Measurements from ENCODE around the gene MMP14.

Gene MMP14

GRCh38 chr14:22797017-22797917, 39.1 kb upstream of the MMP14 start:
- Histone ChIP-seq H3K27ac (ENCODE audit: low read length, poor library complexity, severe bottlenecking) (no peak overlapping the region), H2BK12ac (ENCODE audit: low read length in 2 of 2) (no peak overlapping the region), H4K8ac (ENCODE audit: low read length) (no peak overlapping the region), H2AFZ (ENCODE audit: low read depth, low read length) (no peak overlapping the region), H2BK5ac (ENCODE audit: low read depth, low read length, poor library complexity, severe bottlenecking) (no peak overlapping the region), H2BK120ac (ENCODE audit: low read depth, low read length) (no peak overlapping the region), H3K14ac (ENCODE audit: low read length in 2 of 2) (no peak overlapping the region), H2BK15ac (ENCODE audit: low read depth, poor library complexity, severe bottlenecking) (no peak overlapping the region), H2AK5ac (ENCODE audit: low read length, severe bottlenecking) (no peak overlapping the region), H3K4ac (ENCODE audit: low read depth in 1 of 2, low read length in 2 of 2) (no peak overlapping the region), H3K36me3 (ENCODE audit: control insufficient read depth in 1 of 2, insufficient read depth in 2 of 2, low read depth in 1 of 2, low read length in 2 of 2) (no peaks in the 10 kb centered on the region), H3K23ac (ENCODE audit: low read length in 2 of 2) (no peak overlapping the region), H3K4me3 (ENCODE audit: insufficient read depth in 1 of 2, low read depth in 1 of 2, low read length in 2 of 2) (no peak overlapping the region), H3K9me3 (ENCODE audit: control insufficient read depth, low read length) (no peaks in the 10 kb centered on the region), H4K91ac (ENCODE audit: low read length) (no peak overlapping the region), H3K4me2 (ENCODE audit: low read length, poor library complexity, severe bottlenecking) (no peak overlapping the region), H3K18ac (ENCODE audit: low read depth in 1 of 2, low read length in 2 of 2) (no peak overlapping the region), H3K4me1 (ENCODE audit: control insufficient read depth, insufficient read depth, low read depth, low read length) (peaks cover 2% of the 10 kb centered on the region), H3K27me3 (ENCODE audit: control insufficient read depth in 1 of 2, insufficient read depth in 1 of 2, low read length in 2 of 2) (peaks cover 13 to 20% of the 10 kb centered on the region in 2 experiments), H3K79me1 (replicated peaks; ENCODE audit: low read length, poor library complexity, severe bottlenecking) (no peaks in the 10 kb centered on the region), H3K9ac (ENCODE audit: low read length) (no peak overlapping the region)
- 37% methylated on average over 4 of the region's 5 CpGs for WGBS
- DNase-seq, result no peak

DNA sequence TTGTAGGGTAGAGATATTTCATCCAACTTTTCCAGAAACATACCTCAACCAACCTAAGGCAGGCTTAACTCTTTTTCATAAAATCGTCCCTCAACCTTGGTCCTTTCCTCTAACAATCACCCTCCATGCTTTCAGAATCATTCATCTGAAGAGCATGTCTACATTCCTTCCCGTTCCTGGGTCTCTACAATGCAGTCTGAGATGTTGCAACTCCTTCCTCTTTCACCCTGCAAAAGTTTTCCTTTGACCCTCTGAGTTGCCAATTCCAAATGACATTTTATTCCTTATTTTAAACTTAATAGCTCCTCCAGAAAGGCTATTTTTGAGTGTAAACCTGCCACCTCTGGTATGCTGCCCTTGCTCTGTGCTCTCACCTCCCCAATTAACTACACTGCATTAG, 37.9 kb upstream of the MMP14 start:
- Histone ChIP-seq H3K9me3 (ENCODE audit: control insufficient read depth, low read length) (no peaks in the 10 kb centered on the region), H3K79me1 (replicated peaks; ENCODE audit: low read length, poor library complexity, severe bottlenecking) (no peaks in the 10 kb centered on the region), H3K27me3 (ENCODE audit: control insufficient read depth in 1 of 2, insufficient read depth in 1 of 2, low read length in 2 of 2) (peaks cover 15 to 20% of the 10 kb centered on the region in 2 experiments), H3K4ac (ENCODE audit: low read depth in 1 of 2, low read length in 2 of 2) (no peak overlapping the region), H3K4me2 (ENCODE audit: low read length, poor library complexity, severe bottlenecking) (no peak overlapping the region), H2BK5ac (ENCODE audit: low read depth, low read length, poor library complexity, severe bottlenecking) (no peak overlapping the region), H4K8ac (ENCODE audit: low read length) (no peak overlapping the region), H2AK5ac (ENCODE audit: low read length, severe bottlenecking) (no peak overlapping the region), H3K4me3 (ENCODE audit: insufficient read depth in 1 of 2, low read depth in 1 of 2, low read length in 2 of 2) (no peak overlapping the region), H3K27ac (ENCODE audit: low read length, poor library complexity, severe bottlenecking) (no peak overlapping the region), H3K4me1 (ENCODE audit: control insufficient read depth, insufficient read depth, low read depth, low read length) (peaks cover 2% of the 10 kb centered on the region), H2BK12ac (ENCODE audit: low read length in 2 of 2) (no peak overlapping the region), H3K9ac (ENCODE audit: low read length) (no peak overlapping the region), H2BK15ac (ENCODE audit: low read depth, poor library complexity, severe bottlenecking) (no peak overlapping the region), H3K36me3 (ENCODE audit: control insufficient read depth in 1 of 2, insufficient read depth in 2 of 2, low read depth in 1 of 2, low read length in 2 of 2) (no peaks in the 10 kb centered on the region), H4K91ac (ENCODE audit: low read length) (no peak overlapping the region), H2AFZ (ENCODE audit: low read depth, low read length) (no peak overlapping the region), H2BK120ac (ENCODE audit: low read depth, low read length) (no peak overlapping the region), H3K14ac (ENCODE audit: low read length in 2 of 2) (no peak overlapping the region), H3K18ac (ENCODE audit: low read depth in 1 of 2, low read length in 2 of 2) (no peak overlapping the region), H3K23ac (ENCODE audit: low read length in 2 of 2) (no peak overlapping the region)
- WGBS, result 63% methylated on average over 2 of the region's 2 CpGs
- no peak for DNase-seq

DNA sequence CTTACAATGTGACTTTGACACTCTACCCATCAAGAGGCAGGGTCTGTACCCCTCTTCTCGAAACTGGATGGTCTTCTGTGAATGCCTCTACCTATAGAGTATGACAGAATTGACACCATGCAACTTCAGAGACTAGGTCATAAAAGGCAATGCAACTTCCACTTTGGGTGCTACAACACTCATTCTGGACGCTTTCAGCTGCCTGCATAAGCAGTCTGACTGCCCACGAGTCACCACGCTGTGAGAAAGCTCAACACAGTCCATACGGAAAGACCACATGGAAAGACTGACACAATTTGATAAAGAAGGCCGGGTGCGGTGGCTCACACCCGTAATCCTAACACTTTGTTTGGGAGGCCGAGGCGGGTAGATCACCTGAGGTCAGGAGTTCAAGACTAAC, 36.0 kb upstream of the MMP14 start:
- Histone ChIP-seq H4K91ac (ENCODE audit: low read length) (no peak overlapping the region), H2AK5ac (ENCODE audit: low read length, severe bottlenecking) (no peak overlapping the region), H3K36me3 (ENCODE audit: control insufficient read depth in 1 of 2, insufficient read depth in 2 of 2, low read depth in 1 of 2, low read length in 2 of 2) (no peaks in the 10 kb centered on the region), H2BK12ac (ENCODE audit: low read length in 2 of 2) (no peak overlapping the region), H4K8ac (ENCODE audit: low read length) (no peak overlapping the region), H3K4ac (ENCODE audit: low read depth in 1 of 2, low read length in 2 of 2) (no peak overlapping the region), H3K4me3 (ENCODE audit: insufficient read depth in 1 of 2, low read depth in 1 of 2, low read length in 2 of 2) (no peak overlapping the region), H3K4me1 (ENCODE audit: control insufficient read depth, insufficient read depth, low read depth, low read length) (peaks cover 2% of the 10 kb centered on the region), H2BK120ac (ENCODE audit: low read depth, low read length) (no peak overlapping the region), H3K27me3 (ENCODE audit: control insufficient read depth in 1 of 2, insufficient read depth in 1 of 2, low read length in 2 of 2) (peaks cover 17 to 20% of the 10 kb centered on the region in 2 experiments), H3K9ac (ENCODE audit: low read length) (no peak overlapping the region), H2BK15ac (ENCODE audit: low read depth, poor library complexity, severe bottlenecking) (no peak overlapping the region), H2BK5ac (ENCODE audit: low read depth, low read length, poor library complexity, severe bottlenecking) (no peak overlapping the region), H3K23ac (ENCODE audit: low read length in 2 of 2) (no peak overlapping the region), H3K18ac (ENCODE audit: low read depth in 1 of 2, low read length in 2 of 2) (no peak overlapping the region), H3K27ac (ENCODE audit: low read length, poor library complexity, severe bottlenecking) (no peak overlapping the region), H2AFZ (ENCODE audit: low read depth, low read length) (no peak overlapping the region), H3K4me2 (ENCODE audit: low read length, poor library complexity, severe bottlenecking) (no peak overlapping the region), H3K9me3 (ENCODE audit: control insufficient read depth, low read length) (no peaks in the 10 kb centered on the region), H3K14ac (ENCODE audit: low read length in 2 of 2) (no peak overlapping the region), H3K79me1 (replicated peaks; ENCODE audit: low read length, poor library complexity, severe bottlenecking) (no peaks in the 10 kb centered on the region)
- 89% methylated on average over 10 of the region's 10 CpGs for WGBS
- no peak for DNase-seq

DNA sequence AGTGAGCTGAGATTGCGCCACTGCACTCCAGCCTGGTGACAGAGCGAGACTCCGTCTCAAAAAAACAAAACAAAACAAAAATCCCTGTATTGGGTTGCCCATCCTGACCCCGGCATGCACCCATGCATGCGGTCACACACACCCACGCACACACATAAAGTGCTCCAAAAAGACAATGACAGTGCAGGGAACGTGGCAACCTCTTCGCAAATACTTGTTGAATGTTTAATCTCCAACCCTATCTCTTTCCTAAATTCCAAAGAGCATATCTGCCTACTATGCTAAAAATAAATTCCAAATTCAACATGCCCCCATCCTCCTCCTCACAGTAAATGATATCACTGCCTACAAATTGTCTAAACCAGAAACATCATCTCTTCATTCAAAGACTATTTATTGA, 34.7 kb upstream of the MMP14 start:
- Histone ChIP-seq H3K4ac (ENCODE audit: low read depth in 1 of 2, low read length in 2 of 2) (no peak overlapping the region), H3K4me1 (ENCODE audit: control insufficient read depth, insufficient read depth, low read depth, low read length) (peaks cover 2% of the 10 kb centered on the region), H3K9me3 (ENCODE audit: control insufficient read depth, low read length) (no peaks in the 10 kb centered on the region), H3K23ac (ENCODE audit: low read length in 2 of 2) (no peak overlapping the region), H2AFZ (ENCODE audit: low read depth, low read length) (no peak overlapping the region), H3K36me3 (ENCODE audit: control insufficient read depth in 1 of 2, insufficient read depth in 2 of 2, low read depth in 1 of 2, low read length in 2 of 2) (no peaks in the 10 kb centered on the region), H3K27ac (ENCODE audit: low read length, poor library complexity, severe bottlenecking) (no peak overlapping the region), H3K4me2 (ENCODE audit: low read length, poor library complexity, severe bottlenecking) (no peak overlapping the region), H3K9ac (ENCODE audit: low read length) (no peak overlapping the region), H2BK5ac (ENCODE audit: low read depth, low read length, poor library complexity, severe bottlenecking) (no peak overlapping the region), H3K4me3 (ENCODE audit: insufficient read depth in 1 of 2, low read depth in 1 of 2, low read length in 2 of 2) (no peak overlapping the region), H4K91ac (ENCODE audit: low read length) (no peak overlapping the region), H4K8ac (ENCODE audit: low read length) (no peak overlapping the region), H3K27me3 (ENCODE audit: control insufficient read depth in 1 of 2, insufficient read depth in 1 of 2, low read length in 2 of 2) (peaks cover 9 to 17% of the 10 kb centered on the region in 2 experiments), H2BK120ac (ENCODE audit: low read depth, low read length) (no peak overlapping the region), H2BK15ac (ENCODE audit: low read depth, poor library complexity, severe bottlenecking) (no peak overlapping the region), H2AK5ac (ENCODE audit: low read length, severe bottlenecking) (no peak overlapping the region), H3K18ac (ENCODE audit: low read depth in 1 of 2, low read length in 2 of 2) (no peak overlapping the region), H3K14ac (ENCODE audit: low read length in 2 of 2) (no peak overlapping the region), H3K79me1 (replicated peaks; ENCODE audit: low read length, poor library complexity, severe bottlenecking) (no peaks in the 10 kb centered on the region), H2BK12ac (ENCODE audit: low read length in 2 of 2) (no peak overlapping the region)
- no peak for DNase-seq
- WGBS, result 81% methylated on average over 8 of the region's 8 CpGs
